SIG-M5 treated with dmso at 0.1 percent for 504 hours (cell line): ENCODE data around the gene OVAAL.
"Not testable (repeated sequence)": the region's sequence is repeated elsewhere in the genome, so short reads cannot be mapped to it uniquely, and the experiment has no call there.

Experiments used
- DNase-seq: peaks from one replicate; lab custom pipeline; 2025; ENCODE audit not compliant: unreplicated experiment; lab: John Stamatoyannopoulos, UW

OVAAL gene

GRCh38 chr1:180540697-180541594 is 17.8 kb upstream of the OVAAL start:
- DNase-seq = no peak

GRCh38 chr1:180542113-180542837 is 16.5 kb upstream of the OVAAL start:
- no peak for DNase-seq

- no peak for DNase-seq
Observed at GRCh38 chr1:180542838-180543145, 16.0 kb upstream of the OVAAL start.

DNA sequence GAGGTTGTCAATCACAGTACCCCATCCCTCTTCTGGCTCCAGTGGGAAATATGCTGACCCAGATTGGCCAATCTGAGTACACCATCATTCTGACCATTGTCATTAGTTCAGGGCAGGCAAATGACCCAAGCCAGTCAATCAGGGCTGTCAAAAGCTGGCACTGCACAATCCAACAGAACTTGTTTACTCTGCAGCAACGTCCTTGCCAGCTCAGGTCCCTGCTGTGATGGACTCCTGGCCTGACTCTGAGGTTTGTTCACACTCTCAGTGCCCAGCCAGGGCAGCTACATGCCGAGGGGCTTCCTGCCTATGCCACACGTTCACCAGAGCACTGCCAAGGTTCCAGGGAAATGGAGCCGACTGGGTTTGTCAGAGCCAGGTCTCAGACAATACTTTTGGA is 14.7 kb upstream of the OVAAL start:
- no peak for DNase-seq

- DNase-seq = no peak
Observed at GRCh38 chr1:180545991-180546390, 12.8 kb upstream of the OVAAL start.

GRCh38 chr1:180548686-180549317 is 10.0 kb upstream of the OVAAL start:
- DNase-seq = no peak

DNA sequence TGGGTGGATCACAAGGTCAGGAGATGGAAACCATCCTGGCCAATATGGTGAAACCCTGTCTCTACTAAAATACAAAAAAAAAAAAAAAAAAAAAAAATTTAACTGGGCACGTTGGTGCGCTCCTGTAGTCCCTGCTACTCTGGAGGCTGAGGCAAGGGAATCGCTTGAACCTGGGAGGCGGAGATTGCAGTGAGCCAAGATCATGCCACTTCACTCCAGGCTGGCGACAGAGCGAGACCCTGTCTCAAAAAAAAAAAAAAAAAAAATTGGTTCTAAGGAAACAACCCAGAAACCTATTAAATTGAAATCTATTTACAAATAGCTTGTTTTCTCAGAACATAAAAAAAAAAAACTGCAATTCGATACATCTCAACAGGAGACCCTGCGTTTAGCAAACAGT is 9.0 kb upstream of the OVAAL start:
- DNase-seq = not testable (repeated sequence)

- no peak for DNase-seq
Observed at GRCh38 chr1:180550241-180550640, 8.5 kb upstream of the OVAAL start.

- no peak for DNase-seq
Observed at GRCh38 chr1:180551997-180552396, 6.8 kb upstream of the OVAAL start.

DNA sequence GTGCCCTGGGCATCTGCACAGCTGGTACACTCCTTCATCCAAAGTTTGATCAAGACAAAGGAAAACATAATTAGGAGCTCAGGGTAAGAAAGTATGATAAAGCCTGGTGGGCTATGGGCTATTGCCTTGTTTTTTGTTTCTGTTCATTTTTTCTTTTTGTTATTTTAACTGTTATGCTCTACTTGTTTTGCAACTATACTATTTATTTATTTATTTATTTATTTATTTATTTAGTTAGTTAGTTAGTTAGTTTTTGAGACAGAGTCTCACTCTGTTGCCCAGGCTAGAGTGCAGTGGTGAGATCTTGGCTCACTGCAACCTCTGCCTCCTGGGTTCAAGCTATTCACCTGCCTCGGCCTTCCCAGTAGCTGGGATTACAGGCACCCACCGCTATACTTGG is 5.7 kb upstream of the OVAAL start:
- DNase-seq = not testable (repeated sequence)

GRCh38 chr1:180555411-180555810 is 3.4 kb upstream of the OVAAL start:
- no peak for DNase-seq

- no peak for DNase-seq
Observed at GRCh38 chr1:180560200-180560867, 1.6 kb downstream of the OVAAL start.

- DNase-seq = no peak
Observed at GRCh38 chr1:180560868-180561600, 2.3 kb downstream of the OVAAL start.

DNA sequence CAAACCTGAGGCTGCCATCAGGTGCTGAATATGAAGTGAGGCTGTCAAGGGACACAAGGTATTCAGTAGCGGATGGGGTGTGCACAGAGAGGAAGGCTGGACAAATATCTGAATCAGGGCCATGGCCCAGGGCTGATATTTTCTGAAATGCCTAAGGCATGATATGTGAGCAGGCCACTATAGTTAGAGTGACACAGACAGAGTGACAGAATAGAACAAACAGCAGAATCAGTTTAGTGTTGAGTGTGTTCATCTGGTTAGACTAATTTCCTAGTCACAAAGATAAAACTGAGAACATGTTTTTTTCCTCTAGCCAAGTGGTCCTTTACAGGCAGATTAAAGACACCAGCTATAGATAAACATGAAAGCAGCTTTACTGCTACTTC is 3.9 kb downstream of the OVAAL start:
- DNase-seq = no peak

GRCh38 chr1:180563026-180563827 is 4.5 kb downstream of the OVAAL start:
- DNase-seq = no peak

DNA sequence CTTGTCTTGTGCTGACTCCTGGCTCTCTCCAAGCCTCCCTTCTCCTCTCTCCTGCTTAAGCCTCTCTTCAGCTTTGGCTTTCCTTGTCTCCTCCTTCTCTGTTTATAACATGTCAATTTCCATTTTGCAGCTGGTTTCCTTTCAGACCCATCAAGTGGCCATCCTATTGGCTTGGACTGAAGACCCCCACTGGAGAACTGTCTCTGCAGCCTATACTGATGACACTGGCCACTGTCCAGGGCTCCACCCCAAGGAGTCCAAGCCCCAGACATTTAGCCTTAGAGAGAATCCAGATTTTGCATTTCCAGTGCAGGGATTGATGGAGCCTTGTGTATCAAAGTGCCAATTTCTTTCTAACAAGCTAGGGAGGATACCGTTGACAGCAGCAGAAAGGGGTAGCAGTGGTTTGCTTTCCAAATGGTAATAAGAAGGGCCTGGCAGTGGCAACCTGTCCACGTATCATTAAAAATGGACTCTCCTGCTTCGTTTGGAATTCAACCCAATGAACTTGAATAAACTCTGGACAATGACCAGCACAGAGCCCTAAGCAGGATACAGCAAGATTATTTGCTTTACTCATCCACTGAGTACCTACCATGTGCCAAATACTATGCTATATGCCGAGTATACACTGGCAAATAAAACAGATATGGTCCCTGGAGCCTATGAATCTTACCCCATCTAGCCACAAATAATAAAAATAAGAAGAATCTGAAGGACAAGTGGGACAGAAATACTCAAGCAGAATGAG is 6.5 kb downstream of the OVAAL start:
- no peak for DNase-seq

- no peak for DNase-seq
Observed at GRCh38 chr1:180566026-180566425, 7.3 kb downstream of the OVAAL start.

GRCh38 chr1:180566495-180566894 is 7.7 kb downstream of the OVAAL start:
- no peak for DNase-seq

DNA sequence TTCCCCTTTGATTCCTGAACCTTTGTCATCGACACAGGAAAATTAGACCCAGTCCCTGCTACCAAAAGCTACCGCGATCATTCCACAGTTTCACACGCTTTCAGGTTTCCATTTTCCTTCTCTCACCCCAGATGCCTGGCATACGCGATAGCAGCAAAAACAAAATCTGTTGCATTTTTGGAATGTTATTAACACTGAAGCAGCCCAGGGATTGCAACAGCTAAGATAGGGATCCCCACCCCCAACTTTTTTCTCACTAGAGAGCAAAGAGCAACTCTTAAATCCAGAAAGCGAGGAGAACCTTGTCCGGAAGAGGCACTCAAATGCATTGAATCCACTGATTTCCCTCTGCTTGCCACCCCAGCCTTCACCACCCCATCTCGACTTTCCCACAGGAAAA is 8.9 kb downstream of the OVAAL start:
- DNase-seq = no peak
